Stimulated activated CD4-positive, alpha-beta T cell treated with anti-CD3 and anti-CD28 coated beads, TNF-alpha, amount 100 ng/mL, for 1 hour (primary cell): ENCODE measurements around the gene UBA52.

Experiments
- DNase-seq, 3 donors: peaks; one replicate each; pipeline ENCODE4 v3.0.0-alpha.2; 2020; ENCODE audit warnings: low read depth in 3 of 3, low spot score in 1 of 3

UBA52 gene

GRCh38 chr19:18607226-18608101 is 35.8 kb downstream of the UBA52 start:
- DNase-seq: no peak

DNA sequence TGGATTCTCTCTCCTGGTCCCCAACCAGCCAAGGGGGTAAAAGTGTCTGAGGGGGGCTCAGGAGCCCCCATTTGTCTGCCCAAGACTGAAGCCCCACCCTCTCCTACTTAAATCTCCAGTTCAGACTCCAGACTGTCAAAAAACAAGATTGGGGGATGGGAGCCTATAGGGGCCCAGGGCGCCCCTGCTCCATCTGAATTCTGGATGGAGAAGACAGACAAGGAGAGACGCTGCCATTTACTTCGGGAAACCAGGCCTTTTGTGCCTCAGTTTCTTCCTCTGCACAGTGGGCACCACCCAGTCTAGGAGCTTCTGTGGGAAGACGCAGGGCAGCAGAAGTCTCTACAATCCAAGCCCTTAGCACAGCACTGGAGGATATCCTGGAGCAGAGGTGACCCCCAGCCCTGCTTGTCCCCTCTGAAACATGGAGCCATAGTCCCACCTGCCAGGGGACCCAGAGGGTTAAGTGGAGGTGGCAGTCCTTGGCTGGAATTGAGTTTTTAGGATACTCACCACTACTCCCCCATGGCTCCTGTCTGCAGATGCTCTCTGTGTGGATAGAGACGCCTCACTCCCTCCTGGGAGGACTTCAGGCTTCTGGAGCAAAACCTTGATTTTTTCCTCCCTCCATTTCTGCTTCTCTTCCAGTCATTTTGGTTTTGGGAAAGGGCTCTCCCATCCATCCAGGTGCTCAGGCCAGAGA is 36.6 kb downstream of the UBA52 start:
- DNase-seq: no peak

GRCh38 chr19:18608805-18609716 is 37.4 kb downstream of the UBA52 start:
- DNase-seq: no peak

DNA sequence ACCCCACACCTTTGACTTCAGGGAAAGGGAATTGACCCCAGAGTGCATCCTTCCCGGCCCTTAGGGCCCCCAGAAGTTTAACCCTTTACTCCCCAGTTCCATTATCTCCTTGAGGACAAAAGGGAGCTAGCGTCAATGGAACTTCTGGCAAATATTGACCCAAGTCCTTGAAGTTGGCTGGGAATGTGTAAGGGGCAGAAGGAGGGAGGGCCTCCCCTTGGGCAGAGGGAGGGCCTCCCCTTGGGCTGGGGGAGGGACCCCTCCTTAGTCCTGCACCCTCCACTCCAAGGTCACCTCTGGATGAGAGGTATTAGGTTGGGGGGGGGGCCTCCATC is 38.0 kb downstream of the UBA52 start:
- DNase-seq: no peak

DNA sequence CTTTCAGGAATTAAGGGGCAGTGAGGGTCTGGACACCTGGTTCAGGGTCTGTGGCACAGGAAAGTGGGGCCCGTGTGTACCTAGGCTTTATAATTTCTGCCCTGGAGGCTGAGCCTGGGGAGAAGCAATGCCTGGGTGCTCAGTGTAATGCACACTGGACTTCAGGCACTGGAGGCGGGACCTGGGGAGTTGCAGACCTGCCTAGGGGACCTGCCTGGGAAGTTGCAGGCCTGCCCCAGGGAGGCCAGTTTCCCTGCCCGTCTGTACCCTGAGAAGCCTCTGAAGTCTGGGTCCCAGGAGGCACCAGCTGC is 38.5 kb downstream of the UBA52 start:
- no peak for DNase-seq

- no peak for DNase-seq
Measured at GRCh38 chr19:18610556-18611326, 39.1 kb downstream of the UBA52 start.

DNA sequence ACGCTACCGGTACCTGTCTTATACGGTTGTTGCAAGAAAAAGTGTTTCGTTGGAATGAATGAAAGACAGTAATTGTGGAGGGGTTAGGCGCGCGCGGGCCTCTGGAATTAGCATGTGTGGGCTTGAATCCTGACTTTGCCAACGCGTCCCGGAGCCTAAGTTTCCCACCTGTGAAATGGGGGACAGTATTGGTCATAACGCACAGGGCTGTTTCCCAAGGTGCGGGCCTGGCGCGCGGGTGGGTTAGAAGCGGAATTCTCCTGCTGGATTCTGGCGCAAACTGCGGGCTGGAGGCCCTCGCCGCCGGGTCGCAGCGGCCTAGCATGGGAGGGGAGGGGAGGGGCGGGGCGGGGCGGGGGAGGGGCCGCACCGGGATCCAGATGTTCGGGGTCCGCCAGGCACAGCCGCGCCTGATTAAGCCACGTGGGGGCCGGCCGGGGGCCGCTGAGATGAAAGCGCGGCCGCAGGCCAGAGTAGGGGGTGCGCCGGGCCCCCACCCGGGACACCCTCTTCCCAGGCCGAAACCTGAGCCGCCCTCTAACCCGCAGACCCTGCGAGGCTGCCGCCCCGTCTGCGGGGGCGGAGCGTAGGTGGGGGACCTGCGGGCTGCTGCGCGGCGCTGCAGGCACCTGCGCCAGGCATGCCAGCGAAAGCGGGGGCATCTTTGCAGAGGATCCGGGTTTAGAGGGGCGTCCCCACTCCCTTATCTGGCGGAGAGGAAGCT is 39.8 kb downstream of the UBA52 start:
- DNase-seq: no peak

- no peak for DNase-seq
Measured at GRCh38 chr19:18612051-18612771, 40.6 kb downstream of the UBA52 start.

DNA sequence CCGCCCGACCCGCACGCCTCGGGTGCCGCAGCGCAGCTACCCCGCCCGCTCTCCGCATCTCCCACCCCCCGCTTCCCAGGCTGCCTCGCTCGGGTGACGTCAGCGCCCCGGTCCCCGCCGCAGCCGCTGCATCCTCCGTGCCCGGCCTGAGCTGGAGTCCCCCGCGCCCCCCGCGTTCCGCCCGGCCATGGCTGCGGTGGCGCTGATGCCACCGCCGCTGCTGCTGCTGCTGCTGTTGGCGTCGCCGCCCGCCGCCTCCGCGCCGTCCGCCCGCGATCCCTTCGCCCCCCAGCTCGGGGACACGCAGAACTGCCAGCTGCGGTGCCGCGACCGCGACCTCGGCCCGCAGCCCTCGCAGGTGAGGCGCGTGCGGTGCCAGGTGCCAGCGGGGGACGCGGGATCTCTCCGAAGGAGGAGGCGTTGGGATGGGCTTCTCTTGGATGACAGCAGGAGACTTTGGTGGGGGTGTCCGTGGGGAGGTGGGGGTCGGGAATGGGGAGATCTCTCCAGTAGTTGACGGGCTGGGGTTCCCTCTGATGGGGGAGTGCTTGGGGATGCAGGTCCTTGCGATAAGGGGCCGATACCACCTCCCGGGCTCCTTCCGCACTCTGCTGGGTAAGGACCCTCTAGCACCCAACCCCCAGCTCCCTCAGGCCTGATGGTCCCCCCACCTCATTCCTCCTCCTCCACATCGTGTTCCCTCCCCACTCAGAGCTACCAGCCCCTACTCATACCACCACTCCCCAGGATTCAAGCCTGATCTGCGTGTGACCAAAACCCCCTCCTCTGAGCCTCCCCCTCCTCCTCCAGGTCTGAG is 41.3 kb downstream of the UBA52 start, which contains the start of gene TMEM59L:
TSS of gene TMEM59L (plus strand) at position 99 of the 817 bp plus-strand sequence. CDS start at position 188, 89 bp downstream.
- DNase-seq: no peak

DNA sequence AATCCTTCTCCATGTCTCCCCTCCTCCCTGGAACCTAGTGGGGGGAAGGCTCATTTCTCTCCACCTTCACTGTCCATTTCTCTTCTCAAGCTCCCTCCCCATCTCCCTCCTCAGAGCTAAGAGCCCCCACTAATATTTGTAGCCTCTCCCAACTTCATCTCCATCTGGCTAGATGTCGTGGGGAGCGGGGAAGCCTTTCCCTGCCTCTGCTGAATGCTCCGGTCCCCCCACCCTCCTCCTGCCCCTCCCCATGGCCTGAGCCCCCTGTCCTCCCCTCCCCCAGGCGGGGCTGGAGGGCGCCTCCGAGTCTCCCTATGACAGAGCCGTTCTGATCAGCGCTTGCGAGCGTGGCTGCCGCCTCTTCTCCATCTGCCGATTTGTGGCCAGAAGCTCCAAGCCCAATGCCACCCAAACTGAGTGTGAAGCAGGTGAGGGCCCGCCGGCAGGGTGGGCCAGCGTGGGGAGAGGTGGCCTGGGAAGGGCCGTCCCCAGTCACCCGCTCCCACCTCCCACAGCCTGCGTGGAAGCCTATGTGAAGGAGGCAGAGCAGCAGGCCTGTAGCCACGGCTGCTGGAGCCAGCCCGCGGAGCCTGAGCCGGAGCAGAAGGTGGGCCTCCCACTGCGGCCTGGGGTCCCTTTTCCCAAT is 42.1 kb downstream of the UBA52 start:
- no peak for DNase-seq

- DNase-seq: no peak
Measured at GRCh38 chr19:18616023-18616422, 44.4 kb downstream of the UBA52 start.

DNA sequence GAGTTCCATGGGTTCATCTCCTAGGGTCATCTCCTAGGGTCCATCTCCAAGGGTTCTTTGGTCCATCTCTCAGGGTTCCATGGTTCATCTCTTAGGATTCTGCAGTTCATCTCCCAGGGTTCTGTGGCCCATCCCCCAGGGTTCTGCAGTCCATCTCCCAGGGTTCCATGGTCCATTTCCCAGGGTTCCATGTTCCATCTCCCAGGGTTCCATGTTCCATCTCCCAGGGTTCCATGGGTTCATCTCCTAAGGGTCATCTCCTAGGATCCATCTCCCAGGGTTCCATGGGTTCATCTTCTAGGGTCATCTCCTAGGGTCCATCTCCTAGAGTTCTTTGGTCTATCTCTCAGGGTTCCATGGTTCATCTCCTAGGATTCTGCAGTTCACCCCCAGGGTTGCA is 45.9 kb downstream of the UBA52 start:
- no peak for DNase-seq

DNA sequence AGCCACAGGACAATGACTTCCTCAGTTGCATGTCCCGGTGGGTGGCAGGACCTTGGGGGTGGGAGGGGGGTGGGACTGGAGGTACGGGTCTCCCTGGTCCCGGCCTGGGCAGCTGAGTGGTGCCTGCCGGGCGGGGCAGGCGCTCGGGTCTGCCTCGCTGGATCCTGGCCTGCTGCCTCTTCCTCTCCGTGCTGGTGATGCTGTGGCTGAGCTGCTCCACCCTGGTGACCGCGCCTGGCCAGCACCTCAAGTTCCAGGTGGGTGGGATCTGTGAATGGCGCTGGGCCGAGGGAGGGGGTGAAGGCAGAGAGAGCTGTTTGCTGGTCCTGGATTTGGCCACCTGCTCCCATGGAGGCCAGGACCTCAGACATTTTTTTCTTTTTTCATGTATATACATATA is 46.6 kb downstream of the UBA52 start:
- DNase-seq: no peak

- no peak for DNase-seq
Measured at GRCh38 chr19:18620311-18620710, 48.7 kb downstream of the UBA52 start.

DNA sequence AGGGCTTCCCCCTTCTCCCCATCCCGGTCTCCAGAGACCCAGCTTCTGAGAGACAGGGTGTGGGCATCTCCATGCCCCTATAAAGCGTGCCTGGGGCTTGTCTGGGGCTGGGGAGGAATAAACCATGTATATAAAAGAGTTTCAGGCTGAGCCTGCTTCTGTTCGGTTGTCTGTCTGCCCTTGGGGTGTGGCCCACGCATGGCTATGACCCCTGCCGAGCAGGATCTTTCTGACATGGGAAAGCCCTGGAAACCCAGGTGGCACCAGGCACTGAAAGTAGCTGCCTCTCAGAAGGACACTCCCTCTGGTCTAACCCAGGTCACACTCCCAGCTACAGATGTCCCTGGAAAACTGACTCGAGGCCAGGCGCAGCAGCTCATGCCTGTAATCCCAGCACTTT is 49.2 kb downstream of the UBA52 start:
- no peak for DNase-seq

DNA sequence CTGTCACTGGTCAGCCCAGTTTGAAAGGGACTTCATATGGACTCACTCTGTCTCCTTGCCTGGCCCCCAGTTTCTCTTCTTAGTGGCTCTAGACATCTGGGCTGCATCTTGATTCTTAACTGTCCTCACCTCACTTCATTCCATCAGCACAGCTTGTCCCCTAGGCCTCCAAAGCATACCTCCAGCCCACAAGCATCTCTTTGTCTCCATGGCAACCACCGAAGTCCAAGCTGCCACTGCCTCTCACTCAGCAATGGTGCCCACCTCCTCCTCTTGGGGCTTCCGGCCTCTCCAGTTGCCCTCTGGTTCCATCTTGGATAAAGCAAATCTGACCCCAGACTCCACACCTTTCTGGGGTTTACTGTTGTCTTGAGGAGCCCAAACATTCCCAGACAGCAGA is 55.2 kb downstream of the UBA52 start:
- DNase-seq: no peak
